ENCODE data around the gene RABL6.
"Not testable (repeated sequence)": the region's sequence is repeated elsewhere in the genome, so short reads cannot be mapped to it uniquely, and the experiment has no call there.

RABL6 gene

GRCh38 chr9:136856541-136857141 is 48.9 kb downstream of the RABL6 start:
- DNase-seq (ENCODE audit: low read depth in 4 of 4, low spot score in 1 of 4): no peak

- DNase-seq (ENCODE audit: low read depth in 4 of 4, low spot score in 1 of 4): no peak
Measured at GRCh38 chr9:136857166-136857565, 49.4 kb downstream of the RABL6 start.

- DNase-seq (ENCODE audit: low read depth in 4 of 4, low spot score in 1 of 4): no peak
Measured at GRCh38 chr9:136857581-136858412, 50.0 kb downstream of the RABL6 start.

- DNase-seq (ENCODE audit: low read depth in 4 of 4, low spot score in 1 of 4): no peak
Measured at GRCh38 chr9:136858452-136858843, 50.7 kb downstream of the RABL6 start.

- DNase-seq (ENCODE audit: low read depth in 4 of 4, low spot score in 1 of 4): no peak
Measured at GRCh38 chr9:136858844-136859757, 51.4 kb downstream of the RABL6 start.

GRCh38 chr9:136860529-136860928 is 52.8 kb downstream of the RABL6 start:
- DNase-seq (ENCODE audit: low read depth in 4 of 4, low spot score in 1 of 4): no peak

GRCh38 chr9:136860933-136861873 is 53.5 kb downstream of the RABL6 start:
- no peak for DNase-seq (ENCODE audit: low read depth in 4 of 4, low spot score in 1 of 4)

- no peak for DNase-seq (ENCODE audit: low read depth in 4 of 4, low spot score in 1 of 4)
Measured at GRCh38 chr9:136861874-136862457, 54.2 kb downstream of the RABL6 start.

- no peak for DNase-seq (ENCODE audit: low read depth in 4 of 4, low spot score in 1 of 4)
Measured at GRCh38 chr9:136862849-136863622, 55.3 kb downstream of the RABL6 start.

GRCh38 chr9:136863623-136864273 is 56.0 kb downstream of the RABL6 start:
- DNase-seq (ENCODE audit: low read depth in 4 of 4, low spot score in 1 of 4): no peak

- no peak for DNase-seq (ENCODE audit: low read depth in 4 of 4, low spot score in 1 of 4)
Measured at GRCh38 chr9:136865041-136865767, 57.5 kb downstream of the RABL6 start.

- DNase-seq (ENCODE audit: low read depth in 4 of 4, low spot score in 1 of 4): no peak
Measured at GRCh38 chr9:136865768-136866103, 58.0 kb downstream of the RABL6 start.

- DNase-seq (ENCODE audit: low read depth in 4 of 4, low spot score in 1 of 4): not testable (repeated sequence)
Measured at GRCh38 chr9:136866898-136867421, 59.2 kb downstream of the RABL6 start.

- DNase-seq (ENCODE audit: low read depth in 4 of 4, low spot score in 1 of 4): no peak
Measured at GRCh38 chr9:136867480-136867879, 59.7 kb downstream of the RABL6 start.

GRCh38 chr9:136867917-136868316 is 60.2 kb downstream of the RABL6 start:
- DNase-seq (ENCODE audit: low read depth in 4 of 4, low spot score in 1 of 4): no peak

- no peak for DNase-seq (ENCODE audit: low read depth in 4 of 4, low spot score in 1 of 4)
Measured at GRCh38 chr9:136868644-136869043, 60.9 kb downstream of the RABL6 start.

- DNase-seq (ENCODE audit: low read depth in 4 of 4, low spot score in 1 of 4): not testable (repeated sequence)
Measured at GRCh38 chr9:136869611-136870010, 61.9 kb downstream of the RABL6 start.

GRCh38 chr9:136875155-136875554 is 67.4 kb downstream of the RABL6 start:
- DNase-seq (ENCODE audit: low read depth in 4 of 4, low spot score in 1 of 4): no peak
